ENCODE data around the gene SCYGR6.

DNA sequence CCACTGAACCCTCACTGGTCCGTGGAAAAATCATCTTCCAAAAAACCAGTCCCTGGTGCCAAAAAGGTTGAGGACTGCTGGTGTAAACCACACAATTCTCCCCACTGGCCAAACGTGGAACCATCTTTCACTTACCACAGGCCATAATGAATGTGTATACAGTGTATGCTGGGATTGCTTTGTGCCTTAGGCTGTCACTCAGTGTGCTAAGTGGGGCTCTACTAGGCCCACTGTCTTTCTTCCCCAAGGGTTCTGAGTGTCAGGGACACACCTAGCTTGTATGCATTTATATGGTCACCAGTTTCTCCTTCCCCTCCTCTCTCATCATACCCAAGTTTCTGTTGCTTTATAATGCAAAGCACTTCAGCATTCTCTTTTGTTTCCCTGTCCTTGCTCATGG, 48.4 kb upstream of the SCYGR6 start:
- no peak for TF ChIP-seq SP1 (CRISPR knock-in tag; conservative IDR thresholded peaks at IDR 0.05)
- TF ChIP-seq, protein P1, sequence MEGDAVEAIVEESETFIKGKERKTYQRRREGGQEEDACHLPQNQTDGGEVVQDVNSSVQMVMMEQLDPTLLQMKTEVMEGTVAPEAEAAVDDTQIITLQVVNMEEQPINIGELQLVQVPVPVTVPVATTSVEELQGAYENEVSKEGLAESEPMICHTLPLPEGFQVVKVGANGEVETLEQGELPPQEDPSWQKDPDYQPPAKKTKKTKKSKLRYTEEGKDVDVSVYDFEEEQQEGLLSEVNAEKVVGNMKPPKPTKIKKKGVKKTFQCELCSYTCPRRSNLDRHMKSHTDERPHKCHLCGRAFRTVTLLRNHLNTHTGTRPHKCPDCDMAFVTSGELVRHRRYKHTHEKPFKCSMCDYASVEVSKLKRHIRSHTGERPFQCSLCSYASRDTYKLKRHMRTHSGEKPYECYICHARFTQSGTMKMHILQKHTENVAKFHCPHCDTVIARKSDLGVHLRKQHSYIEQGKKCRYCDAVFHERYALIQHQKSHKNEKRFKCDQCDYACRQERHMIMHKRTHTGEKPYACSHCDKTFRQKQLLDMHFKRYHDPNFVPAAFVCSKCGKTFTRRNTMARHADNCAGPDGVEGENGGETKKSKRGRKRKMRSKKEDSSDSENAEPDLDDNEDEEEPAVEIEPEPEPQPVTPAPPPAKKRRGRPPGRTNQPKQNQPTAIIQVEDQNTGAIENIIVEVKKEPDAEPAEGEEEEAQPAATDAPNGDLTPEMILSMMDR (IDR thresholded peaks at IDR 0.05) = no peak
- no peak for TF ChIP-seq CBFB (CRISPR knock-in tag; IDR thresholded peaks at IDR 0.05; ENCODE audit: low read depth)
